Superior temporal gyrus (tissue), 1 donor: ENCODE results near the gene TRIM72.
"Not testable (repeated sequence)": the region's sequence is repeated elsewhere in the genome, so short reads cannot be mapped to it uniquely, and the experiment has no call there.

Experiments
- DNase-seq: peaks from one replicate; pipeline ENCODE4 v3.0.0-alpha.2; 2016; ENCODE audit errors: extremely low spot score

TRIM72 gene

GRCh38 chr16:31256466-31256865, 42.5 kb downstream of the TRIM72 start:
- no peak for DNase-seq

GRCh38 chr16:31258366-31258765, 44.4 kb downstream of the TRIM72 start:
- no peak for DNase-seq

GRCh38 chr16:31260136-31260931, 46.4 kb downstream of the TRIM72 start:
- no peak for DNase-seq

GRCh38 chr16:31262084-31262483, 48.2 kb downstream of the TRIM72 start:
- no peak for DNase-seq

- DNase-seq, result no peak
Observed at GRCh38 chr16:31265329-31266245, 51.7 kb downstream of the TRIM72 start.

- no peak for DNase-seq
Observed at GRCh38 chr16:31267332-31268032, 53.6 kb downstream of the TRIM72 start.

GRCh38 chr16:31268033-31268365, 54.1 kb downstream of the TRIM72 start:
- DNase-seq, result no peak

- no peak for DNase-seq
Observed at GRCh38 chr16:31268891-31269290, 55.0 kb downstream of the TRIM72 start.

GRCh38 chr16:31269541-31269940, 55.6 kb downstream of the TRIM72 start:
- no peak for DNase-seq

- DNase-seq, result not testable (repeated sequence)
Observed at GRCh38 chr16:31269973-31270372, 56.1 kb downstream of the TRIM72 start.

- DNase-seq, result no peak
Observed at GRCh38 chr16:31270795-31271194, 56.9 kb downstream of the TRIM72 start.

GRCh38 chr16:31271621-31272190, 57.8 kb downstream of the TRIM72 start:
- DNase-seq, result no peak

GRCh38 chr16:31273187-31273586, 59.3 kb downstream of the TRIM72 start:
- DNase-seq, result no peak

- no peak for DNase-seq
Observed at GRCh38 chr16:31273676-31274075, 59.8 kb downstream of the TRIM72 start.

GRCh38 chr16:31274831-31275816, 61.2 kb downstream of the TRIM72 start:
- no peak for DNase-seq

GRCh38 chr16:31276600-31276999, 62.7 kb downstream of the TRIM72 start:
- no peak for DNase-seq

- no peak for DNase-seq
Observed at GRCh38 chr16:31277659-31278260, 63.8 kb downstream of the TRIM72 start.

- DNase-seq, result not testable (repeated sequence)
Observed at GRCh38 chr16:31278853-31279252, 64.9 kb downstream of the TRIM72 start.
